ENCODE data around the gene SERINC5.

DNA sequence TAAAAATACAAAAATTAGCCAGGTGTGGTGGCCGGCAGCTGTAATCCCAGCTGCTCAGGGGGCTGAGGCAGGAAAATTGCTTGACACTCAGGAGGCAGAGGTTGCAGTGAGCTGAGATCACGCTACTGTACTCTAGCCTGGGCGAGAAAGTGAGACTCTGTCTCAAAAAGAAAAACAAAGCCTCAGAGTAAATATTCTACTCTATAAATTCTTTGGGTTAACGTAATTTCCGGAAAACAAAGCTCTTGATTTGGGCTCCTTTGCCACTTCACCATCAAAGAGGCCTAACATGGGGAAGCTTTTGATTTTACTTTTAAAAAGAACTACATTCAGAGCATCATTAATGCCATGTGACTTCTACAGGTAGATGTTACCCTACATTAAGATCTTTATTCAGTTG, 103.1 kb downstream of the SERINC5 start:
- TF ChIP-seq, protein P1, sequence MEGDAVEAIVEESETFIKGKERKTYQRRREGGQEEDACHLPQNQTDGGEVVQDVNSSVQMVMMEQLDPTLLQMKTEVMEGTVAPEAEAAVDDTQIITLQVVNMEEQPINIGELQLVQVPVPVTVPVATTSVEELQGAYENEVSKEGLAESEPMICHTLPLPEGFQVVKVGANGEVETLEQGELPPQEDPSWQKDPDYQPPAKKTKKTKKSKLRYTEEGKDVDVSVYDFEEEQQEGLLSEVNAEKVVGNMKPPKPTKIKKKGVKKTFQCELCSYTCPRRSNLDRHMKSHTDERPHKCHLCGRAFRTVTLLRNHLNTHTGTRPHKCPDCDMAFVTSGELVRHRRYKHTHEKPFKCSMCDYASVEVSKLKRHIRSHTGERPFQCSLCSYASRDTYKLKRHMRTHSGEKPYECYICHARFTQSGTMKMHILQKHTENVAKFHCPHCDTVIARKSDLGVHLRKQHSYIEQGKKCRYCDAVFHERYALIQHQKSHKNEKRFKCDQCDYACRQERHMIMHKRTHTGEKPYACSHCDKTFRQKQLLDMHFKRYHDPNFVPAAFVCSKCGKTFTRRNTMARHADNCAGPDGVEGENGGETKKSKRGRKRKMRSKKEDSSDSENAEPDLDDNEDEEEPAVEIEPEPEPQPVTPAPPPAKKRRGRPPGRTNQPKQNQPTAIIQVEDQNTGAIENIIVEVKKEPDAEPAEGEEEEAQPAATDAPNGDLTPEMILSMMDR (IDR thresholded peaks at IDR 0.05): no peak
- no peak for TF ChIP-seq POLR2A (IDR thresholded peaks at IDR 0.05)

Data from testis (tissue), 2 donors.